HCT116 (cell line): Measurements from ENCODE around the gene WBP1L. TPM values are rescaled to one million over a fixed set of nuclear protein-coding genes. Genes with fewer than 3 reads are reported as not detected.

Experiments
- ATAC-seq: fragments of 200-7000 bp; cut with Tn5 transposase; 2 replicates; pipeline ENCODE4 v1.9.1; 2020; ENCODE audit warnings: mild to moderate bottlenecking, moderate library complexity
- BruUV-seq: library from RNA; stranded (reverse); fragments of 400-500 nt; replicated peaks from 2 replicates; lab custom pipeline; 2021; lab: Mats Ljungman, UMichigan
- CTCF ChIA-PET: fragments of 300-600 bp; sonication (Branson Sonifier 250); formaldehyde crosslinking; loops from one replicate; lab custom pipeline; 2021; ENCODE audit warnings: antibody characterized with exemption; lab: Charles Lee
- POLR2A ChIA-PET: fragments of 300-600, 350-600 bp; sonication (Branson Sonifier 250); formaldehyde crosslinking; loops from one replicate; lab custom pipeline; 2021; ENCODE audit warnings: antibody characterized with exemption; lab: Charles Lee
- RAD21 ChIA-PET, 2 experiments: fragments of 300-600 bp; sonication (Branson Sonifier 250); formaldehyde crosslinking; loops; one replicate each; lab custom pipeline; 2023; ENCODE audit warnings: low total read pairs in 2 of 2; ENCODE audit not compliant: uncharacterized antibody in 2 of 2, unreplicated experiment in 2 of 2, low non-redundant PET in 1 of 2; lab: Charles Lee
- DNase-seq: peaks from one replicate; pipeline ENCODE4 v3.0.0-alpha.2; 2010; ENCODE audit warnings: low read depth, low spot score
- H2AFZ ChIP-seq: fragments of 200-600 bp; shearing (Covaris generic), sonication (generic); 2 replicates; pipeline ENCODE4 v1.6.1; 2017; ENCODE audit warnings: low read depth, mixed run types, mixed read lengths, antibody characterized with exemption, low read length; ENCODE audit not compliant: poor library complexity, severe bottlenecking
- H3K27ac ChIP-seq: 2 replicates; pipeline ENCODE4 v1.5.1; 2012; ENCODE audit warnings: low read depth, low read length
- H3K27me3 ChIP-seq: fragments of 200-600 bp; sonication (generic); 2 replicates; pipeline ENCODE4 v1.6.1; 2016; ENCODE audit warnings: mixed run types, low read length, mixed read lengths; ENCODE audit not compliant: insufficient read depth
- H3K36me3 ChIP-seq, 2 experiments: fragments of 200-500 bp in 1 of 2; fragments of 200-600 bp in 1 of 2; sonication (Bioruptor generic) in 1 of 2; sonication (generic) in 1 of 2; 2 replicates each; pipeline versions ENCODE4 v1.5.1 to v1.6.1; 2014 to 2016; ENCODE audit warnings: low read length in 2 of 2, inconsistent platforms in 1 of 2, mixed read lengths in 1 of 2, mixed run types in 1 of 2; ENCODE audit not compliant: insufficient read depth in 2 of 2, control insufficient read depth in 1 of 2
- H3K4me1 ChIP-seq, 2 experiments: fragments of 200-600 bp in 1 of 2; sonication (generic) in 1 of 2; 2 replicates each; pipeline versions ENCODE4 v1.5.1 to v1.6.1; 2012 to 2017; ENCODE audit warnings: low read length in 2 of 2, inconsistent platforms in 1 of 2, mild to moderate bottlenecking in 1 of 2, mixed read lengths in 1 of 2, mixed run types in 1 of 2, moderate library complexity in 1 of 2; ENCODE audit not compliant: insufficient read depth in 2 of 2, control insufficient read depth in 1 of 2
- H3K4me2 ChIP-seq: fragments of 200-600 bp; sonication (generic); 2 replicates; pipeline ENCODE4 v1.6.1; 2017; ENCODE audit warnings: mixed run types, low read length, mixed read lengths
- H3K4me3 ChIP-seq, 2 experiments: fragments of 200-600 bp in 1 of 2; sonication (generic) in 1 of 2; replicated peaks in 1 of 2; 2 replicates each; pipeline ENCODE4 v1.5.1; 2011 to 2016; ENCODE audit warnings: low read length in 2 of 2, control low read depth in 1 of 2, low read depth in 1 of 2, mild to moderate bottlenecking in 1 of 2, mixed read lengths in 1 of 2, mixed run types in 1 of 2
- H3K79me2 ChIP-seq: fragments of 200-600 bp; sonication (generic); 2 replicates; pipeline ENCODE4 v1.6.1; 2017; ENCODE audit warnings: mild to moderate bottlenecking, mixed run types, low read length, moderate library complexity, mixed read lengths; ENCODE audit not compliant: insufficient read depth
- H3K9ac ChIP-seq: fragments of 200-600 bp; sonication (generic); 2 replicates; pipeline ENCODE4 v1.6.1; 2016; ENCODE audit warnings: low read length, mixed read lengths
- H3K9me2 ChIP-seq: fragments of 200-600 bp; sonication (generic), shearing (Covaris generic); 2 replicates; pipeline ENCODE4 v1.6.1; 2017; ENCODE audit warnings: mixed run types, mild to moderate bottlenecking, moderate library complexity; ENCODE audit not compliant: insufficient read depth
- H3K9me3 ChIP-seq, 2 experiments: fragments of 200-500 bp in 1 of 2; fragments of 200-600 bp in 1 of 2; sonication (Bioruptor generic) in 1 of 2; sonication (generic) in 1 of 2; 2 replicates each; pipeline ENCODE4 v1.6.1; 2014 to 2017; ENCODE audit warnings: low read length in 2 of 2, mixed read lengths in 2 of 2, inconsistent platforms in 1 of 2, low read depth in 1 of 2, mild to moderate bottlenecking in 1 of 2, mixed run types in 1 of 2, moderate library complexity in 1 of 2; ENCODE audit not compliant: control insufficient read depth in 1 of 2, insufficient read depth in 1 of 2
- H4K20me1 ChIP-seq: fragments of 200-600 bp; sonication (generic), shearing (Covaris generic); 2 replicates; pipeline ENCODE4 v1.6.1; 2017; ENCODE audit warnings: mixed run types, mild to moderate bottlenecking, moderate library complexity; ENCODE audit not compliant: insufficient read depth
- CBX3 ChIP-seq: IDR thresholded peaks from 2 replicates; pipeline ENCODE4 v1.6.1; 2012; ENCODE audit warnings: low read depth
- CEBPB ChIP-seq: IDR thresholded peaks from 2 replicates; pipeline ENCODE4 v1.6.1; 2012; ENCODE audit warnings: low read depth
- EGR1 ChIP-seq: IDR thresholded peaks from 2 replicates; pipeline ENCODE4 v1.6.1; 2012; ENCODE audit warnings: low read depth
- ELF1 ChIP-seq: IDR thresholded peaks from 2 replicates; pipeline ENCODE4 v1.6.1; 2012; ENCODE audit warnings: low read depth, borderline replicate concordance
- EZH2 ChIP-seq: fragments of 200-600 bp; sonication (generic); IDR thresholded peaks from 2 replicates; pipeline ENCODE4 v1.6.1; 2017; ENCODE audit warnings: antibody characterized with exemption, mixed run types
- EZH2phosphoT487 ChIP-seq: fragments of 200-600 bp; IDR thresholded peaks from 2 replicates; pipeline ENCODE4 v1.6.1; 2018; ENCODE audit warnings: antibody characterized with exemption, borderline replicate concordance
- FOSL1 ChIP-seq: IDR thresholded peaks from 2 replicates; pipeline ENCODE4 v1.6.1; 2012; ENCODE audit warnings: low read depth
- POLR2A ChIP-seq: IDR thresholded peaks from 2 replicates; pipeline ENCODE4 v1.7.0; 2011; ENCODE audit warnings: borderline replicate concordance; ENCODE audit not compliant: insufficient read depth, insufficient read length; ENCODE audit errors: extremely low read depth
- POLR2AphosphoS5 ChIP-seq: IDR thresholded peaks from 2 replicates; pipeline ENCODE4 v1.6.1; 2011; ENCODE audit warnings: mild to moderate bottlenecking, low read depth, low read length, moderate library complexity
- SIN3A ChIP-seq: IDR thresholded peaks from 2 replicates; pipeline ENCODE4 v1.6.1; 2012; ENCODE audit warnings: low read depth
- SP1 ChIP-seq: IDR thresholded peaks from 2 replicates; pipeline ENCODE4 v1.6.1; 2012; ENCODE audit warnings: low read depth
- SRF ChIP-seq: IDR thresholded peaks from 2 replicates; pipeline ENCODE4 v1.6.1; 2012; ENCODE audit warnings: low read depth
- YY1 ChIP-seq: IDR thresholded peaks from 2 replicates; pipeline ENCODE4 v1.6.1; 2011; ENCODE audit warnings: low read length, low read depth, moderate library complexity, mild to moderate bottlenecking; ENCODE audit not compliant: insufficient replicate concordance; ENCODE audit errors: extremely low read depth
- ZFX ChIP-seq: fragments of 450-650 bp; IDR thresholded peaks from 2 replicates; pipeline ENCODE4 v1.6.1; 2017
- intact Hi-C: fragments of 100-400 bp; cut with micrococcal nuclease; formaldehyde crosslinking; loops from 2 replicates; pipeline ENCODE4 v1.10.0; 2022
- total RNA-seq: library from RNA; stranded (reverse); gene quantifications from one replicate; pipeline ENCODE4 v1.2.1, GENCODE V29; 2021; ENCODE audit not compliant: unreplicated experiment
- TF ChIP-seq, protein P1 (sequence below): IDR thresholded peaks from 2 replicates; pipeline ENCODE4 v1.6.1; 2011; ENCODE audit warnings: mild to moderate bottlenecking, low read length, moderate library complexity; ENCODE audit not compliant: insufficient replicate concordance; ENCODE audit errors: extremely low read depth
- TF ChIP-seq, protein P2 (sequence below): IDR thresholded peaks from 2 replicates; pipeline ENCODE4 v1.6.1; 2012; ENCODE audit warnings: low read depth
- TF ChIP-seq, protein P3 (sequence below): IDR thresholded peaks from 2 replicates; pipeline ENCODE4 v1.6.1; 2012

The WBP1L gene
- total RNA-seq, 1 experiment from 2014 or later: 25.2 TPM

DNA sequence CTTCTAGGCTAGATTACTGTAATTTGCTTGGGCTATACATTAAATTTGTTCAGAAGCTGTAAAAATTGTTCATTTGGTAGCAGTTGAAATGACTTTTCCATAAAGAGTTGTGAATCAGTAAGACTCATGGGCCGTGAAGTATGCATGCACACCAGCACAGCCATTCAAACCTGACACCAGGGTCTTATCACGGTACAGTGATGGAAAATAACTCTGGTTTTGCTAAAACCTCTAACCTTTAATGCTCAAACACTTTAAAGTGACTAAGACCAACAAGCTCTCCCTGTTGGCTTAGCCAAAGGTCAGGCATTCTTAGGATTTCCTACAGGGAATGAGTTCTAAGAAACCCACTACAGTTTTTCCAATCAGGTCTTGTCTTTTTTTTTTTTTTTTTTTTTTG is 41.0 kb upstream of the WBP1L start:
- ChIA-PET POLR2A (interaction anchor here (1.4 kb wide), 1 partner anchor 9 kb away, joined by 6 read pairs; no protein-coding TSS in a partner anchor), CTCF (no interaction called here), RAD21 (no interaction called here)
- no peak overlapping the region for H3K9ac ChIP-seq
- ATAC-seq: no peak
- H3K9me2 ChIP-seq: no peaks in the 10 kb centered on the region
- H3K4me3 ChIP-seq: no peak overlapping the region
- DNase-seq: no peak
- no peaks in the 10 kb centered on the region for H4K20me1 ChIP-seq
- no peaks in the 10 kb centered on the region for H3K9me3 ChIP-seq
- H3K4me2 ChIP-seq: no peak overlapping the region
- no peaks in the 10 kb centered on the region for H3K4me1 ChIP-seq
- intact Hi-C loops: no loop called here
- 0 out of 4 replicates have a peak, but pooled peaks cover 0 to 3% of the 10 kb centered on the region in 2 experiments for H3K36me3 ChIP-seq
- TF ChIP-seq, protein P1, sequence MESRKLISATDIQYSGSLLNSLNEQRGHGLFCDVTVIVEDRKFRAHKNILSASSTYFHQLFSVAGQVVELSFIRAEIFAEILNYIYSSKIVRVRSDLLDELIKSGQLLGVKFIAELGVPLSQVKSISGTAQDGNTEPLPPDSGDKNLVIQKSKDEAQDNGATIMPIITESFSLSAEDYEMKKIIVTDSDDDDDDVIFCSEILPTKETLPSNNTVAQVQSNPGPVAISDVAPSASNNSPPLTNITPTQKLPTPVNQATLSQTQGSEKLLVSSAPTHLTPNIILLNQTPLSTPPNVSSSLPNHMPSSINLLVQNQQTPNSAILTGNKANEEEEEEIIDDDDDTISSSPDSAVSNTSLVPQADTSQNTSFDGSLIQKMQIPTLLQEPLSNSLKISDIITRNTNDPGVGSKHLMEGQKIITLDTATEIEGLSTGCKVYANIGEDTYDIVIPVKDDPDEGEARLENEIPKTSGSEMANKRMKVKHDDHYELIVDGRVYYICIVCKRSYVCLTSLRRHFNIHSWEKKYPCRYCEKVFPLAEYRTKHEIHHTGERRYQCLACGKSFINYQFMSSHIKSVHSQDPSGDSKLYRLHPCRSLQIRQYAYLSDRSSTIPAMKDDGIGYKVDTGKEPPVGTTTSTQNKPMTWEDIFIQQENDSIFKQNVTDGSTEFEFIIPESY: no peak
- TF ChIP-seq ZFX (no peak), EGR1 (no peak), SRF (no peak), EZH2phosphoT487 (no peak), SIN3A (no peak), YY1 (no peak), ELF1 (no peak), CEBPB (no peak), FOSL1 (no peak), CBX3 (no peak), EZH2 (no peak), POLR2A (no peak), SP1 (no peak), POLR2AphosphoS5 (no peak)
- TF ChIP-seq, protein P2, sequence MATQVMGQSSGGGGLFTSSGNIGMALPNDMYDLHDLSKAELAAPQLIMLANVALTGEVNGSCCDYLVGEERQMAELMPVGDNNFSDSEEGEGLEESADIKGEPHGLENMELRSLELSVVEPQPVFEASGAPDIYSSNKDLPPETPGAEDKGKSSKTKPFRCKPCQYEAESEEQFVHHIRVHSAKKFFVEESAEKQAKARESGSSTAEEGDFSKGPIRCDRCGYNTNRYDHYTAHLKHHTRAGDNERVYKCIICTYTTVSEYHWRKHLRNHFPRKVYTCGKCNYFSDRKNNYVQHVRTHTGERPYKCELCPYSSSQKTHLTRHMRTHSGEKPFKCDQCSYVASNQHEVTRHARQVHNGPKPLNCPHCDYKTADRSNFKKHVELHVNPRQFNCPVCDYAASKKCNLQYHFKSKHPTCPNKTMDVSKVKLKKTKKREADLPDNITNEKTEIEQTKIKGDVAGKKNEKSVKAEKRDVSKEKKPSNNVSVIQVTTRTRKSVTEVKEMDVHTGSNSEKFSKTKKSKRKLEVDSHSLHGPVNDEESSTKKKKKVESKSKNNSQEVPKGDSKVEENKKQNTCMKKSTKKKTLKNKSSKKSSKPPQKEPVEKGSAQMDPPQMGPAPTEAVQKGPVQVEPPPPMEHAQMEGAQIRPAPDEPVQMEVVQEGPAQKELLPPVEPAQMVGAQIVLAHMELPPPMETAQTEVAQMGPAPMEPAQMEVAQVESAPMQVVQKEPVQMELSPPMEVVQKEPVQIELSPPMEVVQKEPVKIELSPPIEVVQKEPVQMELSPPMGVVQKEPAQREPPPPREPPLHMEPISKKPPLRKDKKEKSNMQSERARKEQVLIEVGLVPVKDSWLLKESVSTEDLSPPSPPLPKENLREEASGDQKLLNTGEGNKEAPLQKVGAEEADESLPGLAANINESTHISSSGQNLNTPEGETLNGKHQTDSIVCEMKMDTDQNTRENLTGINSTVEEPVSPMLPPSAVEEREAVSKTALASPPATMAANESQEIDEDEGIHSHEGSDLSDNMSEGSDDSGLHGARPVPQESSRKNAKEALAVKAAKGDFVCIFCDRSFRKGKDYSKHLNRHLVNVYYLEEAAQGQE: no peak
- TF ChIP-seq, protein P3, sequence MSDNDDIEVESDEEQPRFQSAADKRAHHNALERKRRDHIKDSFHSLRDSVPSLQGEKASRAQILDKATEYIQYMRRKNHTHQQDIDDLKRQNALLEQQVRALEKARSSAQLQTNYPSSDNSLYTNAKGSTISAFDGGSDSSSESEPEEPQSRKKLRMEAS: no peak
- no TSS peak for BruUV-seq
- no peak overlapping the region for H3K27ac ChIP-seq
- H3K79me2 ChIP-seq: no peaks in the 10 kb centered on the region
- H3K27me3 ChIP-seq: no peaks in the 10 kb centered on the region
- no peak overlapping the region for H2AFZ ChIP-seq
